DND-41 (cell line): Measurements from ENCODE around the gene OR6B2.

ENCODE experiments used
- ATAC-seq: fragments of 200-7000 bp; cut with Tn5 transposase; 3 replicates; pipeline ENCODE4 v1.9.1; 2021; ENCODE audit warnings: low read depth; ENCODE audit not compliant: insufficient read depth
- DNase-seq: peaks from one replicate; pipeline ENCODE4 v3.0.0-alpha.2; 2020
- H2AFZ ChIP-seq: 2 replicates; pipeline ENCODE4 v1.6.0; 2012; ENCODE audit warnings: low read depth, low read length
- H3K27ac ChIP-seq: 2 replicates; pipeline ENCODE4 v1.5.1; 2012; ENCODE audit warnings: low read length, inconsistent platforms
- H3K27me3 ChIP-seq: fragments of 200-600 bp; sonication (generic); 2 replicates; pipeline ENCODE4 v1.6.0; 2012; ENCODE audit warnings: low read length, mild to moderate bottlenecking, inconsistent platforms; ENCODE audit not compliant: insufficient read depth, poor library complexity
- H3K36me3 ChIP-seq: 2 replicates; pipeline ENCODE4 v1.5.1; 2012; ENCODE audit warnings: low read length, inconsistent platforms; ENCODE audit not compliant: insufficient read depth
- H3K4me1 ChIP-seq: 2 replicates; pipeline ENCODE4 v1.5.1; 2012; ENCODE audit warnings: mild to moderate bottlenecking, low read length; ENCODE audit not compliant: insufficient read depth
- H3K4me2 ChIP-seq: 2 replicates; pipeline ENCODE4 v1.6.0; 2012; ENCODE audit warnings: mild to moderate bottlenecking, moderate library complexity, low read length, inconsistent platforms; ENCODE audit not compliant: insufficient read depth
- H3K4me3 ChIP-seq, 2 experiments: fragments of 200-600 bp in 1 of 2; shearing (Covaris generic) in 1 of 2; 2 replicates each; pipeline ENCODE4 v1.5.1; 2012 to 2016; ENCODE audit warnings: inconsistent platforms in 2 of 2, low read length in 2 of 2, mild to moderate bottlenecking in 2 of 2, low read depth in 1 of 2, moderate library complexity in 1 of 2
- H3K79me2 ChIP-seq: 2 replicates; pipeline ENCODE4 v1.6.0; 2012; ENCODE audit warnings: low read length, inconsistent platforms; ENCODE audit not compliant: insufficient read depth
- H3K9ac ChIP-seq: 2 replicates; pipeline ENCODE4 v1.6.0; 2012; ENCODE audit warnings: low read depth, mild to moderate bottlenecking, inconsistent platforms, low read length, moderate library complexity
- H3K9me3 ChIP-seq: 2 replicates; pipeline ENCODE4 v1.5.1; 2012; ENCODE audit warnings: low read length, moderate library complexity, mild to moderate bottlenecking, inconsistent platforms; ENCODE audit not compliant: insufficient read depth, severe bottlenecking
- H4K20me1 ChIP-seq: 2 replicates; pipeline ENCODE4 v1.6.0; 2012; ENCODE audit warnings: low read length; ENCODE audit not compliant: insufficient read depth
- EZH2 ChIP-seq: IDR thresholded peaks from 3 replicates; pipeline ENCODE4 v1.6.1; 2012; ENCODE audit warnings: borderline replicate concordance, low read depth, mild to moderate bottlenecking, moderate library complexity, low read length, inconsistent platforms; ENCODE audit not compliant: severe bottlenecking
- TF ChIP-seq, protein P1 (sequence below): IDR thresholded peaks from 2 replicates; pipeline ENCODE4 v1.5.1; 2012; ENCODE audit warnings: borderline replicate concordance, low read length, moderate library complexity, mild to moderate bottlenecking; ENCODE audit not compliant: poor library complexity, severe bottlenecking; ENCODE audit errors: extremely low read depth

OR6B2 gene

DNA sequence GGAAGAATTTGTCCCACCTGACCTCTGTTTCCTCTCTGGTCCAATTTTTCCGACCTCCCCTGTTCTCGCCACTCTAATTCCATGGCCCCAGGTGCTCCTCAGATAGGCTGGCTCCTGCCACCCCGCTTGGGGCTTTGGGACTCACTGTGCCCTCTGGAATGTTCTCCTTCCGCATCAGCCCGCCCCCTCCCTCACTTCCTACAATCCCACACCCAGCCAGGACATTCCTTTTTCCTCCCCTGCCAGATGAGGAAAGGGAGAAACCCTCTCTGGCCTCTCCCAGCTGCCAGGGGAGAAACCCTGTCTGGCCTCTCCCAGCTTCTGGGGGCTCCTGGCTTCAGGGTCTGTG lies 3.1 kb upstream of the OR6B2 start:
- H3K4me3 ChIP-seq, result no peak overlapping the region
- H4K20me1 ChIP-seq, result no peaks in the 10 kb centered on the region
- no peak for TF ChIP-seq EZH2
- TF ChIP-seq, protein P1, sequence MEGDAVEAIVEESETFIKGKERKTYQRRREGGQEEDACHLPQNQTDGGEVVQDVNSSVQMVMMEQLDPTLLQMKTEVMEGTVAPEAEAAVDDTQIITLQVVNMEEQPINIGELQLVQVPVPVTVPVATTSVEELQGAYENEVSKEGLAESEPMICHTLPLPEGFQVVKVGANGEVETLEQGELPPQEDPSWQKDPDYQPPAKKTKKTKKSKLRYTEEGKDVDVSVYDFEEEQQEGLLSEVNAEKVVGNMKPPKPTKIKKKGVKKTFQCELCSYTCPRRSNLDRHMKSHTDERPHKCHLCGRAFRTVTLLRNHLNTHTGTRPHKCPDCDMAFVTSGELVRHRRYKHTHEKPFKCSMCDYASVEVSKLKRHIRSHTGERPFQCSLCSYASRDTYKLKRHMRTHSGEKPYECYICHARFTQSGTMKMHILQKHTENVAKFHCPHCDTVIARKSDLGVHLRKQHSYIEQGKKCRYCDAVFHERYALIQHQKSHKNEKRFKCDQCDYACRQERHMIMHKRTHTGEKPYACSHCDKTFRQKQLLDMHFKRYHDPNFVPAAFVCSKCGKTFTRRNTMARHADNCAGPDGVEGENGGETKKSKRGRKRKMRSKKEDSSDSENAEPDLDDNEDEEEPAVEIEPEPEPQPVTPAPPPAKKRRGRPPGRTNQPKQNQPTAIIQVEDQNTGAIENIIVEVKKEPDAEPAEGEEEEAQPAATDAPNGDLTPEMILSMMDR, result no peak
- ATAC-seq, result no peak
- H3K4me2 ChIP-seq, result no peak overlapping the region
- no peak overlapping the region for H3K27ac ChIP-seq
- no peak for DNase-seq
- H3K9ac ChIP-seq, result no peak overlapping the region
- no peaks in the 10 kb centered on the region for H3K9me3 ChIP-seq
- peaks cover 20% of the 10 kb centered on the region for H3K27me3 ChIP-seq
- H3K4me1 ChIP-seq, result no peaks in the 10 kb centered on the region
- H3K36me3 ChIP-seq, result no peaks in the 10 kb centered on the region
- H2AFZ ChIP-seq, result no peak overlapping the region
- no peaks in the 10 kb centered on the region for H3K79me2 ChIP-seq

DNA sequence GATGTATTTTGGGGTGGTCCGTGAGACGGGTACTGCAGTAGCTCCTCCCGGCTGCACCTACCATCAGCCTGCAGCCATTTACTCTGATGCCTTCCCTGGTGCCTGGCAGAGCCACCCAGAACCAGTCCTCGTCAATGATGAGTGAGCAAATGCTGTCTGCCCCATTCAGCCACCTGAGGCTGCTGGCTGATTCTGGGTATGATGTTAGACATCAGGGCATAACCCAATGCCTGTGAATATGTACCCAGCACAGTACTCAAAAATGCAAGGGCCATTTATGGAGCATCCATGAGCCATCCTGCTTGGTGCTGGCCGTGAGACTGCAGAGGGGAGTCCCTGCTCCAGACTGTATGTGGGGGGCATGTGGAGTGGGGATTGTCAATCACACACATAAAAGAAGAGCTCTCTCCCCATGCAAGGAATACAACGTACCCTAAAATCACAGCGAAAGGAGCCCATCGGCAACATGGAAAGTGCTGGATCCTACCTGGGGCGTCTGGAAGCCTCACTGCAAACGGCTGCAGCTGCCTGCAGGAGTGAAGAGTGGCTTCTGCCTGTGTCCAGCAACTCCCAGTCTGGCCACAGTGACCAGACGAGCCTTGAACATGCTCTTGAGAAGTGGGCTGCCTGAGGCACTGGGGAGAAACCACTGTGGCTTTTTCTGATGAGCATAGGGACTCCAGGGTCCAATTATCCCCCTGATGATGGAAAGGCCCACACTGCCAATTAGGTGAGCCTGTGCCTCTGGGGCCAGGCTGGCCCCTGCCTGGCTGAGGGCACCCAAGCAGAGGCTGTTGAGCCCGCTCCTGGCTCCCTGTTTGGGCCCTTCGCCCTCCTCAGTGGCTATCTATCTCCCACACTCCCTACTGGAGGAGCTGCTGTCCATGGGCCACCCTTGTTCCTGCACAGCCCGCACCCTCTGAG lies 2.4 kb upstream of the OR6B2 start:
- Histone ChIP-seq H3K9ac (no peak overlapping the region), H3K36me3 (no peaks in the 10 kb centered on the region), H3K27ac (no peak overlapping the region), H2AFZ (no peak overlapping the region), H3K4me2 (no peak overlapping the region), H3K4me1 (no peaks in the 10 kb centered on the region), H3K27me3 (peaks cover 18% of the 10 kb centered on the region), H4K20me1 (no peaks in the 10 kb centered on the region), H3K9me3 (no peaks in the 10 kb centered on the region), H3K4me3 (no peak overlapping the region), H3K79me2 (no peaks in the 10 kb centered on the region)
- TF ChIP-seq, protein P1, result no peak
- no peak for TF ChIP-seq EZH2
- ATAC-seq (no peak), DNase-seq (no peak)

DNA sequence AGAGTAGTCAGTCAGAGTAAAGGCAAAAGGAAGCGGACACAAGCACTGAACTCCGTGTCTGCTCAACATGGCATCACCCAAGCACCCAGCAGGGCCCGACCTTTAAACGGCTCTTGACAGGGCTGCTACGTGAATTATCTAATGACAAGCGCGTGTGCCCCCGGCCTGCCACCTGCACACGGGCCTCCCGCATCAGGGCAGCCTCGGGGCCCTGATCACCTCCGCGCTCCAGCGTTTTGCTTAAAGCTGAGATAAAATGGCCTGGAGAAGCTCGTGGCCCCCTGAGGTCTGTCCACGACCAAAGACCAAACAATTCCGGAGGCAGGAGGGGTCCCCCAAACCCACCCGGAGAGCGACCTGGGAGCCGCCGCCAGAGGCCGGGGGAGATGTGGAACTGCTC lies 5.5 kb downstream of the OR6B2 start:
- peak overlapping the region; percentile 79 for H2AFZ ChIP-seq

More for the DNA sequence above, 5.5 kb downstream of the OR6B2 start:
- Histone ChIP-seq H3K9me3 (no peaks in the 10 kb centered on the region), H3K79me2 (peaks cover 58% of the 10 kb centered on the region), H3K27ac (peak overlapping the region; percentile 40), H4K20me1 (peaks cover 17% of the 10 kb centered on the region; the same call in 1 of the 2 replicates), H3K27me3 (no peaks in the 10 kb centered on the region), H3K4me3 (peak overlapping the region; percentile 67 to 72), H3K36me3 (peaks cover 19% of the 10 kb centered on the region), H3K4me1 (peaks cover 39% of the 10 kb centered on the region), H3K9ac (peak overlapping the region; percentile 88), H3K4me2 (peak overlapping the region; percentile 84)
- no peak for TF ChIP-seq EZH2
- TF ChIP-seq, protein P1, result no peak
- DNase-seq (peak; percentile 24), ATAC-seq (peak; percentile 37)
